Endothelial cell (in vitro differentiated cells): ENCODE measurements around the gene AQP5. TPM values are rescaled to one million over a fixed set of nuclear protein-coding genes. Genes with fewer than 3 reads are reported as not detected.

ENCODE experiments used
- DNase-seq: peaks from one replicate; pipeline ENCODE4 v3.0.0; 2021; ENCODE audit warnings: low spot score
- H3K27ac Mint-ChIP-seq: one replicate; pipeline ENCODE4 v1.8.0; 2021; ENCODE audit warnings: mixed read lengths, inconsistent platforms; ENCODE audit not compliant: unreplicated experiment
- H3K27me3 Mint-ChIP-seq: one replicate; pipeline ENCODE4 v1.8.0; 2021; ENCODE audit warnings: mild to moderate bottlenecking, moderate library complexity, mixed read lengths, inconsistent platforms; ENCODE audit not compliant: unreplicated experiment
- H3K36me3 Mint-ChIP-seq: one replicate; pipeline ENCODE4 v1.8.0; 2021; ENCODE audit warnings: mild to moderate bottlenecking, low read depth, mixed read lengths, inconsistent platforms; ENCODE audit not compliant: unreplicated experiment
- H3K4me1 Mint-ChIP-seq: one replicate; pipeline ENCODE4 v1.8.0; 2021; ENCODE audit warnings: mild to moderate bottlenecking, mixed read lengths, inconsistent platforms; ENCODE audit not compliant: unreplicated experiment
- H3K4me3 Mint-ChIP-seq: one replicate; pipeline ENCODE4 v1.8.0; 2021; ENCODE audit warnings: mild to moderate bottlenecking, mixed read lengths, inconsistent platforms; ENCODE audit not compliant: unreplicated experiment
- H3K9me3 Mint-ChIP-seq: one replicate; pipeline ENCODE4 v1.8.0; 2021; ENCODE audit warnings: mixed read lengths, inconsistent platforms; ENCODE audit not compliant: unreplicated experiment
- total RNA-seq: library from RNA; stranded (reverse); fragmentation: NEBNext Ultra II Directional; extraction: Animal tissue kit (Norgen Biotek cat#: 25700); gene quantifications from one replicate; pipeline ENCODE4 v1.2.1, GENCODE V29; 2021; ENCODE audit not compliant: unreplicated experiment
- TF ChIP-seq, protein P1 (sequence below): fragments of 200-600 bp; sonication (generic); IDR thresholded peaks from one replicate; pipeline ENCODE4 v1.5.0; 2021; ENCODE audit warnings: antibody characterized with exemption; ENCODE audit not compliant: unreplicated experiment

Gene AQP5
- total RNA-seq, 1 donor from 2014 or later = 0.26 TPM

DNA sequence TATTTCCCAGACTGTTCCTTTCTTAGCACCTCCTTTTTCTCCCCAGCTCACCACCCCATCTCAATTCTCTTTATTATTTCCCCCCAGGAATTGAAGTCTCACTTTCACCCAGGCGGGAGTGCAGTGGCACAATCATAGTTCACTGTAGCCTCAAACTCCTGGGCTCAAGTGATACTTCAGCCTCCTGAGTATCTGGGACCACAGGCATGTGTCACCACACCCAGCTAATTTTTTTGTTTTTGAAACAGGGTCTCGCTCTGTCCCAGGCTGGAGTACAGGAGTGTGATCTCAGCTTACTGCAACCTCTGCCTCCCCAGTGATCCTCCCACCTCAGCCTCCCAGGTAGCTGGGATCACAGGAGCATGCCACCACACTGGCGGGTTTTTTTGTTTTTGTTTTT lies 52.7 kb downstream of the AQP5 start:
- Mint-ChIP-seq H3K9me3 (no peaks in the 10 kb centered on the region), H3K36me3 (no peaks in the 10 kb centered on the region), H3K27ac (no peak overlapping the region), H3K4me1 (peaks cover 9% of the 10 kb centered on the region), H3K27me3 (no peaks in the 10 kb centered on the region), H3K4me3 (no peak overlapping the region)
- TF ChIP-seq, protein P1, sequence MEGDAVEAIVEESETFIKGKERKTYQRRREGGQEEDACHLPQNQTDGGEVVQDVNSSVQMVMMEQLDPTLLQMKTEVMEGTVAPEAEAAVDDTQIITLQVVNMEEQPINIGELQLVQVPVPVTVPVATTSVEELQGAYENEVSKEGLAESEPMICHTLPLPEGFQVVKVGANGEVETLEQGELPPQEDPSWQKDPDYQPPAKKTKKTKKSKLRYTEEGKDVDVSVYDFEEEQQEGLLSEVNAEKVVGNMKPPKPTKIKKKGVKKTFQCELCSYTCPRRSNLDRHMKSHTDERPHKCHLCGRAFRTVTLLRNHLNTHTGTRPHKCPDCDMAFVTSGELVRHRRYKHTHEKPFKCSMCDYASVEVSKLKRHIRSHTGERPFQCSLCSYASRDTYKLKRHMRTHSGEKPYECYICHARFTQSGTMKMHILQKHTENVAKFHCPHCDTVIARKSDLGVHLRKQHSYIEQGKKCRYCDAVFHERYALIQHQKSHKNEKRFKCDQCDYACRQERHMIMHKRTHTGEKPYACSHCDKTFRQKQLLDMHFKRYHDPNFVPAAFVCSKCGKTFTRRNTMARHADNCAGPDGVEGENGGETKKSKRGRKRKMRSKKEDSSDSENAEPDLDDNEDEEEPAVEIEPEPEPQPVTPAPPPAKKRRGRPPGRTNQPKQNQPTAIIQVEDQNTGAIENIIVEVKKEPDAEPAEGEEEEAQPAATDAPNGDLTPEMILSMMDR = no peak
- DNase-seq = no peak

Other genes starting within 250 kb of the AQP5 start
- 571 TPM for gene TMBIM6, start 220.3 kb upstream of the AQP5 start, total RNA-seq
- gene NCKAP5L, start 133.5 kb upstream of the AQP5 start, total RNA-seq = 70.9 TPM
- gene BCDIN3D, start 118.8 kb upstream of the AQP5 start, total RNA-seq = 2.6 TPM
- not detected for gene FAIM2, start 58.0 kb upstream of the AQP5 start, total RNA-seq
- 0.05 TPM for gene AQP2, start 11.1 kb upstream of the AQP5 start, total RNA-seq
- not detected for gene AQP6, start 11.1 kb downstream of the AQP5 start, total RNA-seq
- 19.5 TPM for gene RACGAP1, start 63.6 kb downstream of the AQP5 start, total RNA-seq
- 1.9 TPM for gene ASIC1, start 95.7 kb downstream of the AQP5 start, total RNA-seq
- gene SMARCD1, start 123.5 kb downstream of the AQP5 start, total RNA-seq = 101 TPM
- not detected for gene GPD1, start 142.1 kb downstream of the AQP5 start, total RNA-seq
- gene COX14, start 150.4 kb downstream of the AQP5 start, total RNA-seq = 36.4 TPM
- gene CERS5, start 205.5 kb downstream of the AQP5 start, total RNA-seq = 61.7 TPM